Mesenchymal stem cell (in vitro differentiated cells and primary cell): Measurements from ENCODE around the gene KIF23.

Experiments used
- DNase-seq: peaks from one replicate; pipeline ENCODE4 v3.0.0-alpha.2; 2013
- H2AFZ ChIP-seq: one replicate; pipeline ENCODE4 v1.6.1; 2013; ENCODE audit warnings: low read depth, mild to moderate bottlenecking, control low read depth, inconsistent platforms, low read length, moderate library complexity
- H2AK5ac ChIP-seq: 2 replicates; pipeline ENCODE4 v1.6.1; 2013; ENCODE audit warnings: low read length, moderate library complexity, mild to moderate bottlenecking, inconsistent platforms; ENCODE audit not compliant: severe bottlenecking
- H2BK120ac ChIP-seq: one replicate; pipeline ENCODE4 v1.6.1; 2013; ENCODE audit warnings: low read depth, mild to moderate bottlenecking, inconsistent platforms, low read length, moderate library complexity
- H2BK12ac ChIP-seq, 2 experiments: one replicate each; pipeline ENCODE4 v1.6.1; 2013; ENCODE audit warnings: inconsistent platforms in 2 of 2, low read length in 2 of 2, mild to moderate bottlenecking in 2 of 2, moderate library complexity in 2 of 2, control low read depth in 1 of 2
- H2BK15ac ChIP-seq: one replicate; pipeline ENCODE4 v1.6.1; 2013; ENCODE audit warnings: mild to moderate bottlenecking, low read depth, inconsistent platforms; ENCODE audit not compliant: poor library complexity, severe bottlenecking
- H2BK5ac ChIP-seq: 2 replicates; pipeline ENCODE4 v1.6.1; 2013; ENCODE audit warnings: low read depth, mild to moderate bottlenecking, low read length, control low read depth, inconsistent platforms; ENCODE audit not compliant: poor library complexity, severe bottlenecking
- H3K14ac ChIP-seq, 2 experiments: one replicate each; pipeline ENCODE4 v1.6.1; 2013; ENCODE audit warnings: inconsistent platforms in 2 of 2, low read length in 2 of 2, control low read depth in 1 of 2, mild to moderate bottlenecking in 1 of 2, moderate library complexity in 1 of 2
- H3K18ac ChIP-seq, 2 experiments: one replicate each; pipeline ENCODE4 v1.6.1; 2013; ENCODE audit warnings: inconsistent platforms in 2 of 2, low read length in 2 of 2, control low read depth in 1 of 2, low read depth in 1 of 2, mild to moderate bottlenecking in 1 of 2
- H3K23ac ChIP-seq, 2 experiments: one replicate each; pipeline ENCODE4 v1.6.1; 2013; ENCODE audit warnings: inconsistent platforms in 2 of 2, low read length in 2 of 2, mild to moderate bottlenecking in 2 of 2, moderate library complexity in 2 of 2, control low read depth in 1 of 2
- H3K27ac ChIP-seq: 2 replicates; pipeline ENCODE4 v1.5.1; 2013; ENCODE audit warnings: mild to moderate bottlenecking, moderate library complexity, low read length, control low read depth, inconsistent platforms; ENCODE audit not compliant: poor library complexity, severe bottlenecking
- H3K27me3 ChIP-seq, 2 experiments: 2 replicates each; pipeline versions ENCODE4 v1.6.1 to v1.7.0; 2013; ENCODE audit warnings: low read length in 2 of 2, mild to moderate bottlenecking in 2 of 2, moderate library complexity in 2 of 2, control low read depth in 1 of 2, inconsistent platforms in 1 of 2; ENCODE audit not compliant: control insufficient read depth in 1 of 2, insufficient read depth in 1 of 2
- H3K36me3 ChIP-seq, 2 experiments: 2 replicates each; pipeline versions ENCODE4 v1.6.1 to v1.7.0; 2013; ENCODE audit warnings: low read length in 2 of 2, control low read depth in 1 of 2, inconsistent platforms in 1 of 2, low read depth in 1 of 2, mild to moderate bottlenecking in 1 of 2; ENCODE audit not compliant: insufficient read depth in 2 of 2, control insufficient read depth in 1 of 2
- H3K4ac ChIP-seq, 2 experiments: one replicate each; pipeline ENCODE4 v1.6.1; 2013; ENCODE audit warnings: inconsistent platforms in 2 of 2, low read length in 2 of 2, mild to moderate bottlenecking in 2 of 2, moderate library complexity in 2 of 2, control low read depth in 1 of 2, low read depth in 1 of 2
- H3K4me1 ChIP-seq: 2 replicates; pipeline ENCODE4 v1.6.1; 2013; ENCODE audit warnings: low read depth, low read length, control low read depth; ENCODE audit not compliant: control insufficient read depth, insufficient read depth
- H3K4me2 ChIP-seq: 2 replicates; pipeline ENCODE4 v1.6.1; 2013; ENCODE audit warnings: low read length, mild to moderate bottlenecking, inconsistent platforms; ENCODE audit not compliant: poor library complexity, severe bottlenecking
- H3K4me3 ChIP-seq, 2 experiments: 2 replicates each; pipeline versions ENCODE4 v1.5.1 to v1.7.0; 2013; ENCODE audit warnings: low read length in 2 of 2, mild to moderate bottlenecking in 2 of 2, control low read depth in 1 of 2, low read depth in 1 of 2; ENCODE audit not compliant: insufficient read depth in 1 of 2
- H3K79me1 ChIP-seq: replicated peaks from 2 replicates; pipeline ENCODE4 v1.6.1; 2013; ENCODE audit warnings: mild to moderate bottlenecking, control low read depth, low read length, inconsistent platforms; ENCODE audit not compliant: poor library complexity, severe bottlenecking
- H3K9ac ChIP-seq: 2 replicates; pipeline ENCODE4 v1.7.0; 2013; ENCODE audit warnings: mild to moderate bottlenecking, low read length, moderate library complexity
- H3K9me3 ChIP-seq: 2 replicates; pipeline ENCODE4 v1.7.0; 2013; ENCODE audit warnings: mild to moderate bottlenecking, low read length; ENCODE audit not compliant: control insufficient read depth
- H4K8ac ChIP-seq: one replicate; pipeline ENCODE4 v1.6.1; 2013; ENCODE audit warnings: inconsistent platforms, mild to moderate bottlenecking, low read length, moderate library complexity
- H4K91ac ChIP-seq: one replicate; pipeline ENCODE4 v1.6.1; 2013; ENCODE audit warnings: mild to moderate bottlenecking, low read length, inconsistent platforms
- WGBS: methylation state at CpG from one replicate; pipeline ENCODE4 v1.1.7; 2013; ENCODE audit warnings: mixed read lengths; 5-methylcytosine and 5-hydroxymethylcytosine counted together

The KIF23 gene

DNA sequence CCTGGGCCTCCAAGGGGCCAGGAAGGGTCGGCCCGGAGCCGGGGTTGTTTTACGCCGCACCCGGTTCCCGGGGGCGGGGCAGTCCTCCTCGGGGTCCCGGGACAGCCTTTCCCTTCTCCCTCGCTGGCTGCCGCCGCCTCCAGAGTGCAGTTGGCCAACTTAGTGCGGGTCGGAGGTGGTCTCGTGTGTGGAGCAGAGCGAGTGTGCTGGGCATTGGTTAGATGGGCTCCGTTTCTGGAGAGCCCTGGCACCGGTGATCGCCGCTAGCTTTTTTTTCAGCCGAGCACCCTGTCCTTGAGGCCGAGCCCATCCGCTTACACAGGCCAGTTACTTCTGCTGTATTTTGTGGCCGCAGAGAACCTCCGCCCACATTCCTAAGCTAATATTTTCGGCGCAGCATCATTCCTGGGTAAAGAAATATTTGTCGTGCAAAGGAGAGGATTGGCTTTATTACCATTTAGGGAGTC is 585 bp downstream of the KIF23 start:
- Histone ChIP-seq H3K14ac (peak overlapping the region in 1 of 2 experiments; percentile 25), H3K9me3 (no peaks in the 10 kb centered on the region), H3K27ac (peak overlapping the region; percentile 93), H3K9ac (peak overlapping the region; percentile 95), H4K91ac (peak overlapping the region; percentile 30), H4K8ac (no peak overlapping the region), H3K23ac (no peak overlapping the region), H2AK5ac (no peak overlapping the region), H2BK5ac (peak overlapping the region; percentile 95), H3K27me3 (no peaks in the 10 kb centered on the region), H3K4ac (peak overlapping the region in 1 of 2 experiments; percentile 57), H3K4me1 (peaks cover 6% of the 10 kb centered on the region), H3K4me3 (peak overlapping the region; percentile 91), H3K4me2 (peak overlapping the region; percentile 85), H2BK15ac (peak overlapping the region; percentile 39), H2BK120ac (peak overlapping the region; percentile 1), H3K36me3 (peaks cover 0 to 6% of the 10 kb centered on the region in 2 experiments), H3K79me1 (peaks cover 17% of the 10 kb centered on the region), H2AFZ (peak overlapping the region; percentile 87), H3K18ac (peak overlapping the region; percentile 87 to 89), H2BK12ac (no peak overlapping the region)
- DNase-seq = peak; percentile 91
- 0% methylated on average over 16 of the region's 29 CpGs for WGBS

DNA sequence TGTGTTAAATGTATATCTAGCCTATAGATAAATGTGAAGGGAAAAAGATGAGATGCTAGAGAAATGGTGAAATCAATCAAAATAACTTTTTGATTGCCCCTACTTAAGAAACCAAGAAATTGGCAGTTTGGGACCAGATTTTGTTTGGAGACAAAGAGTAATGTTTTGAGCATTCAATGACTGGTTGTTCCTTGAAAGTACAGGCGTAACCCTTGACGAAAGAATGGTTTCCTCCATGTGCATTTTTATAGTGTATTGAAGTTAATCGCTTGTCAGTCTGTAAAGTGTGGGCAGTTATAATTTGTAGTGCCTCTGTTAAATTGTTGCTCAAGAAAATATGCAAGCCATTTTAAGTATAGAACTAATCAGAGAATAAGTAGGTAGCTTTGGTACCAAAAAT is 1.2 kb downstream of the KIF23 start:
- WGBS = 36% methylated on average over 3 of the region's 3 CpGs
- no peak overlapping the region for H3K23ac ChIP-seq
- peak overlapping the region; percentile 95 for H3K9ac ChIP-seq
- no peak overlapping the region for H2BK15ac ChIP-seq
- H3K14ac ChIP-seq = no peak overlapping the region
- peaks cover 0 to 6% of the 10 kb centered on the region in 2 experiments for H3K36me3 ChIP-seq
- no peak overlapping the region for H2AFZ ChIP-seq
- H2BK12ac ChIP-seq = no peak overlapping the region
- H3K79me1 ChIP-seq = peaks cover 21% of the 10 kb centered on the region
- H3K27me3 ChIP-seq = no peaks in the 10 kb centered on the region
- H2AK5ac ChIP-seq = no peak overlapping the region
- H2BK120ac ChIP-seq = no peak overlapping the region
- peak overlapping the region in 1 of 2 experiments; percentile 91 for H3K4me3 ChIP-seq
- H4K8ac ChIP-seq = no peak overlapping the region
- peak overlapping the region; percentile 42 for H3K4me2 ChIP-seq
- peak overlapping the region; percentile 81 for H3K27ac ChIP-seq
- peak; percentile 36 for DNase-seq
- no peak overlapping the region for H2BK5ac ChIP-seq
- no peak overlapping the region for H3K4ac ChIP-seq
- no peaks in the 10 kb centered on the region for H3K9me3 ChIP-seq
- H4K91ac ChIP-seq = no peak overlapping the region
- H3K18ac ChIP-seq = no peak overlapping the region
- peaks cover 4% of the 10 kb centered on the region for H3K4me1 ChIP-seq

DNA sequence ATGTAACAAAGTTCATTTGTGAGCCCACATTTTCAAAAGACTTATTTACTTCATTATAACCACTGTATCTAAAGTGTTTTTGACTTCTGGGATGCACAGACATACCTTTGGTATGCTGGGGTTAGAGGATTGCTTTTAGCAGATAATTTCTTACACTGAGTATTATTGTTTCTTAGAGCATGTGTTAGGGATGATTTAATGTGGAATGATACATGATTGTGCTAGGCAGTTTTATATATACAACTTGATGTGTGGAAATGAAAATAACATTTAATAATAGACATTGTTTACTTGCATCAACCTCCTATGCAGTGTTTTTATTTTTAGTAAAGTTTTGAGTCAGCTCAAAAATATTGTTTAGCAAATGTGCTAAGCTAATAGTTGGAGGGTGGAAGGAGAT is 3.4 kb downstream of the KIF23 start:
- no peak overlapping the region for H2BK12ac ChIP-seq
- no peak overlapping the region for H3K18ac ChIP-seq

DNA sequence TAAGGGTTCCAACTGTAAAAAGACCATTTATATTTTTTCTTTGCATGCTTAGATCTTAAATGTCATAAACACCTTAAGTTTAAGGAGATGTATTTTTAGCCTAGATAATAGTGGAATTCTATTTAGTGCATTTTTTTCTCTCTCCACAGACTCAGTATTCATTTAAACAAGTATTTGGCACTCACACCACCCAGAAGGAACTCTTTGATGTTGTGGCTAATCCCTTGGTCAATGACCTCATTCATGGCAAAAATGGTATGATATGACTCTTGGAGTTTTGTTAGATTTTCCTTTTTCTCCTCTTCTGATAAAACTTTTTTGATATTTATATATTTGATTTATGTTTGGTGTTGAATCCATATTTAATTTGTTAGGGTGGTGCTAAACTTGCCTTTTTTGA is 7.3 kb downstream of the KIF23 start:
- H4K91ac ChIP-seq = no peak overlapping the region
- H3K9ac ChIP-seq = no peak overlapping the region
- no peak overlapping the region for H3K4me3 ChIP-seq
- H2BK120ac ChIP-seq = no peak overlapping the region
- H2AFZ ChIP-seq = no peak overlapping the region
- H3K23ac ChIP-seq = no peak overlapping the region
- no peak overlapping the region for H3K27ac ChIP-seq
- H3K36me3 ChIP-seq = peaks cover 0 to 30% of the 10 kb centered on the region in 2 experiments
- no peak overlapping the region for H4K8ac ChIP-seq
- H3K4ac ChIP-seq = no peak overlapping the region
- H3K4me1 ChIP-seq = no peaks in the 10 kb centered on the region
- H3K9me3 ChIP-seq = no peaks in the 10 kb centered on the region
- H2BK15ac ChIP-seq = no peak overlapping the region
- no peak for DNase-seq
- H2AK5ac ChIP-seq = no peak overlapping the region
- H3K4me2 ChIP-seq = no peak overlapping the region
- no peak overlapping the region for H2BK12ac ChIP-seq
- no peaks in the 10 kb centered on the region for H3K27me3 ChIP-seq
- peaks cover 16% of the 10 kb centered on the region for H3K79me1 ChIP-seq
- H2BK5ac ChIP-seq = no peak overlapping the region
- H3K14ac ChIP-seq = no peak overlapping the region
- H3K18ac ChIP-seq = no peak overlapping the region

More for the DNA sequence above, 3.4 kb downstream of the KIF23 start:
- H3K27me3 ChIP-seq = no peaks in the 10 kb centered on the region
- no peak overlapping the region for H2BK5ac ChIP-seq
- no peak overlapping the region for H2BK15ac ChIP-seq
- no peak overlapping the region for H3K23ac ChIP-seq
- H3K4me3 ChIP-seq = no peak overlapping the region
- H3K14ac ChIP-seq = no peak overlapping the region
- peaks cover 3% of the 10 kb centered on the region for H3K4me1 ChIP-seq
- no peaks in the 10 kb centered on the region for H3K9me3 ChIP-seq
- H4K8ac ChIP-seq = no peak overlapping the region
- no peak overlapping the region for H3K27ac ChIP-seq
- peaks cover 0 to 13% of the 10 kb centered on the region in 2 experiments for H3K36me3 ChIP-seq
- no peak overlapping the region for H3K4me2 ChIP-seq
- H3K4ac ChIP-seq = no peak overlapping the region
- no peak overlapping the region for H2BK120ac ChIP-seq
- H4K91ac ChIP-seq = no peak overlapping the region
- no peak overlapping the region for H3K9ac ChIP-seq
- peaks cover 18% of the 10 kb centered on the region for H3K79me1 ChIP-seq
- peak; percentile 43 for DNase-seq
- no peak overlapping the region for H2AFZ ChIP-seq
- no peak overlapping the region for H2AK5ac ChIP-seq
